Peyer's patch (tissue), 4 donors: ENCODE data around the gene OR9A2.

ENCODE experiments used
- POLR2A ChIP-seq, 2 donors: fragments of 450-650 bp; IDR thresholded peaks; one replicate each; pipeline ENCODE4 v1.5.1; 2017; ENCODE audit warnings: antibody characterized with exemption in 2 of 2, mild to moderate bottlenecking in 2 of 2, moderate library complexity in 2 of 2
- TF ChIP-seq, protein P1 (sequence below), 6 experiments: fragments of 450-650 bp in 4 of 6; fragments of 200-600 bp in 2 of 6; sonication (generic) in 1 of 6; IDR thresholded peaks; one replicate each; pipeline ENCODE4 v1.5.1; 2017 to 2019; ENCODE audit warnings: antibody characterized with exemption in 6 of 6, mild to moderate bottlenecking in 3 of 6, moderate library complexity in 1 of 6

DNA sequence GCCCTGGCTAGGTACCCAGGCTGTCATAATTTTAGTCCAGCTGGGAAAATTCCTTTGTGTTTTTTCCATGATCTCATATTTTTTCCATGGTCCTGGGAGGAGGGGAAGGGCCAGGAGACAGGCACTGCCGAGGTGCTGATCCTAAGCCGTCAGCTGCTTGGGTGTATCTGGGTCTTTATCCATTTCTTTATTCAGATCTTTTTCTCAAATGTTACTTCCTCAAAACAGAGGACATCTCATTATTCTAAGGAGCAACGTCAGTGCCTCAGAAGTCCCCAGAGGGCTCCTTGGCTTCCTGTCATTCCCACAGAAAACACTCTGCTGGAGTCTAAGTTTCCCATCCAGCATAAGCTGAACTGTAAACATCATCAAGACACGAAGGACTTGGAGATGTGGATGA, 22.4 kb upstream of the OR9A2 start:
- TF ChIP-seq, protein P1, sequence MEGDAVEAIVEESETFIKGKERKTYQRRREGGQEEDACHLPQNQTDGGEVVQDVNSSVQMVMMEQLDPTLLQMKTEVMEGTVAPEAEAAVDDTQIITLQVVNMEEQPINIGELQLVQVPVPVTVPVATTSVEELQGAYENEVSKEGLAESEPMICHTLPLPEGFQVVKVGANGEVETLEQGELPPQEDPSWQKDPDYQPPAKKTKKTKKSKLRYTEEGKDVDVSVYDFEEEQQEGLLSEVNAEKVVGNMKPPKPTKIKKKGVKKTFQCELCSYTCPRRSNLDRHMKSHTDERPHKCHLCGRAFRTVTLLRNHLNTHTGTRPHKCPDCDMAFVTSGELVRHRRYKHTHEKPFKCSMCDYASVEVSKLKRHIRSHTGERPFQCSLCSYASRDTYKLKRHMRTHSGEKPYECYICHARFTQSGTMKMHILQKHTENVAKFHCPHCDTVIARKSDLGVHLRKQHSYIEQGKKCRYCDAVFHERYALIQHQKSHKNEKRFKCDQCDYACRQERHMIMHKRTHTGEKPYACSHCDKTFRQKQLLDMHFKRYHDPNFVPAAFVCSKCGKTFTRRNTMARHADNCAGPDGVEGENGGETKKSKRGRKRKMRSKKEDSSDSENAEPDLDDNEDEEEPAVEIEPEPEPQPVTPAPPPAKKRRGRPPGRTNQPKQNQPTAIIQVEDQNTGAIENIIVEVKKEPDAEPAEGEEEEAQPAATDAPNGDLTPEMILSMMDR (IDR thresholded peaks at IDR 0.05), result no peak
- TF ChIP-seq POLR2A (IDR thresholded peaks at IDR 0.05), result no peak
